Retinal pigment epithelial cell (primary cell): ENCODE measurements around the gene TLE5.
A peak's percentile ranks its signal among the peaks of the same experiment; 100 is the strongest.

Experiments used
- DNase-seq: peaks from one replicate; pipeline ENCODE4 v3.0.0-alpha.2; 2010; ENCODE audit warnings: low read depth
- H3K4me3 ChIP-seq: 2 replicates; pipeline ENCODE4 v1.5.1; 2011; ENCODE audit warnings: mild to moderate bottlenecking, low read length, control low read depth, moderate library complexity
- CTCF ChIP-seq: conservative IDR thresholded peaks from 2 replicates; pipeline ENCODE4 v1.5.1; 2011; ENCODE audit warnings: low read depth, low read length, control low read depth, inconsistent platforms

The TLE5 gene

GRCh38 chr19:3099347-3100145 lies 37.3 kb upstream of the TLE5 start:
- no peak for TF ChIP-seq CTCF
- no peak for DNase-seq
- no peak overlapping the region for H3K4me3 ChIP-seq

- no peak for TF ChIP-seq CTCF
- H3K4me3 ChIP-seq, result no peak overlapping the region
- DNase-seq, result no peak
Observed at GRCh38 chr19:3098515-3099346, 36.4 kb upstream of the TLE5 start.

- H3K4me3 ChIP-seq, result no peak overlapping the region
- no peak for TF ChIP-seq CTCF
- no peak for DNase-seq
Observed at GRCh38 chr19:3098141-3098514, 35.8 kb upstream of the TLE5 start.

- no peak overlapping the region for H3K4me3 ChIP-seq
- DNase-seq, result no peak
- TF ChIP-seq CTCF, result no peak
Observed at GRCh38 chr19:3097442-3097871, 35.2 kb upstream of the TLE5 start.

GRCh38 chr19:3096902-3097326 lies 34.6 kb upstream of the TLE5 start:
- TF ChIP-seq CTCF, result no peak
- no peak for DNase-seq
- no peak overlapping the region for H3K4me3 ChIP-seq

- DNase-seq, result no peak
- peak overlapping the region; percentile 78 for H3K4me3 ChIP-seq
- TF ChIP-seq CTCF, result no peak
Observed at GRCh38 chr19:3096267-3096901, 34.1 kb upstream of the TLE5 start.
